NCI-H1930 (cell line): ENCODE measurements around the gene MGAT2.
"Not testable (repeated sequence)": the region's sequence is repeated elsewhere in the genome, so short reads cannot be mapped to it uniquely, and the experiment has no call there.

Experiments used
- DNase-seq, 2 experiments: peaks; one replicate each; lab custom pipeline; 2025; lab: John Stamatoyannopoulos, UW

MGAT2 gene

GRCh38 chr14:49657500-49657899 is 36.9 kb downstream of the MGAT2 start:
- DNase-seq: not testable (repeated sequence)

DNA sequence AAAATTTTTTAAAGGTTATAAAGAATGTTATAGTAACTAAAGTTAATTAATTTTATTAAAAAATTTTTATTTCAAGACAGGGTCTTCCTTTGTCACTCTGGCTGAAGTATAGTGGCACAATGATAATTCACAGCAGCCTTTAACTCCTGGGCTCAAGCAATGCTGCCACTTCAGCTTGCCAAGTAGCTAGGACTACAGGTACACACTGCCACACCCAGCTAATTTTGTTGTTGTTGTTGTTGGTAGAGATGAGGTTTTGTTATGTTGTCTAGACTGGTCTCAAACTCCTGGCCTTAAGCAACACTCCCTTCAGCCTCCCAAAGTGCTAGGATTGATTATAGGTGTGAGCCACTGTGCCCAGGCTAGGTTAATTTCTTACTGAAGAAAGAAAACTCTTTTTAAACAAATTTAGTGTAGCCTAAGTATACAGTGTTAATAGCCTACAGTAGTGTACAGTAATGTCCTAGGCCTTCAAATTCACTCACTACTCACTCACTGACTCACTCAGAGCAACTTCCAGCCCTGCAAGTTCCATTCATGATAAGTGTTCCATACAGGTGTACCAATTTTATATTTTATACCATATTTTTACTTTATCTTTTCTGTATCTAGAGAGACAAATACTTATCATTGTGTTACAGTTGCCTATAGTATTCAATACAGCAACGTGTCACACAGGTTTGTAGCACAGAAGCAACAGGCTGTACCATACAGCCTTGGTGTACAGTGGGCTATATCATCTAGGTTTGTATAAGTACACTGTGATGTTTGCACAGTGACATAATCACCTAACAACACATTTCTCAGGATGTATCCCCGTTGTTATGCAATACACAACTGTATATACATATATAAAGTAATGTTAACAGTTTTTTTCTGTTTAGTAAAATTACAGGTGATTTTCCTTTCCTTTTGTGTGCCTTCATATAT is 39.2 kb downstream of the MGAT2 start:
- DNase-seq: no peak

GRCh38 chr14:49670475-49670874 is 49.9 kb downstream of the MGAT2 start:
- DNase-seq: no peak
